Measurements from ENCODE around the gene SMIM45.
"Not testable (repeated sequence)": the region's sequence is repeated elsewhere in the genome, so short reads cannot be mapped to it uniquely, and the experiment has no call there.

Gene SMIM45

DNA sequence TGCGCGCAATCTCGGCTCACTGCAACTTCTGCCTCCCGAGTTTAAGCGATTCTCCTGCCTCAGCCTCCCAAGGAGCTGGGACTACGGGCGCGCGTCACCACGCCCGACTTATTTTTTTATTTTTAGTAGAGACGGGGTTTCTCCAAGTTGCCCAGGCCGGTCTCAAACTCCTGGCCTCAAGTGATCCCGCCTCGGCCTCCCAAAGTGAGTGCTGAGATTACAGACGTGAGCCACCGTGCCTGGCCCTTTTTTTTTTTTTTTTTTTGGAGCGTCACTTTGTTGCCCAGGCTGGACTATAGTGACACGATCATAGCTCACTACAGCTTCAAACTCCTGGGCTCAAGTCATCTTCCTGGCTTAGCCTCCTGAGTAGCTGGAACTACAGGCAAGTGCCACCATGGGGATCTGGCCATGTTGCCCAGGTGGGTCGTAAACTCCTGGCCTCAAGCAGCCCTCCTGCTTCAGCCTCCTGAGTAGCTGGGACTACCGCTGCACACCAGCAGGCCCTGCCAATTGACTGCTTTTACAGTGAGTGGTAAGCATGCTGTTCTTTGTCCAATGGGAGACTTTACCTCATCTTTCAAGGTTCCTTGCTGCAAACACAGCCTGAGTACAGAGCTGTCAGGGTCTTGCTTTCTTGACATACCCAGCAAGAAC is 4.4 kb upstream of the SMIM45 start:
- ATAC-seq = no peak
- Histone ChIP-seq H3K27me3 (ENCODE audit: control insufficient read depth, insufficient read depth, low read length) (no peaks in the 10 kb centered on the region), H3K4me1 (ENCODE audit: control insufficient read depth, insufficient read depth, low read length) (peaks cover 9% of the 10 kb centered on the region), H3K36me3 (ENCODE audit: control insufficient read depth, insufficient read depth, low read length) (peaks cover 7% of the 10 kb centered on the region), H3K27ac (ENCODE audit: low read length) (peak overlapping the region; percentile 86), H3K9me3 (ENCODE audit: control insufficient read depth, insufficient read depth, low read depth, low read length) (no peaks in the 10 kb centered on the region), H3K4me3 (ENCODE audit: low read depth in 2 of 2, low read length in 2 of 2) (peak overlapping the region; percentile 69 to 82)
- CTCF ChIA-PET = interaction anchor here (0.6 to 1.1 kb wide), 2 partner anchors 94 to 250 kb away, joined by 3 read pairs; no protein-coding TSS in a partner anchor
- no TSS peak for BruUV-seq (replicated peaks)
- in situ Hi-C loops (cut with HindIII; ENCODE audit: low pct_unique_long_range_greater_than_20kb, low sequenced_read_pairs) = no loop called here
- TF ChIP-seq TCF7L2 (IDR thresholded peaks at IDR 0.05; ENCODE audit: low read depth, low read length) (no peak), CTCF (IDR thresholded peaks at IDR 0.05) (no peak), POLR2AphosphoS5 (IDR thresholded peaks at IDR 0.05; ENCODE audit: low read depth, low read length) (no peak)
- POLR2A ChIA-PET = interaction anchor here (0.6 to 1.2 kb wide), 4 partner anchors 8 to 508 kb away, joined by 3 to 11 read pairs (median 4); no protein-coding TSS in a partner anchor
- DNase-seq (ENCODE audit: low read depth, low spot score) = no peak
- intact Hi-C loops (cut with micrococcal nuclease; ENCODE audit: unreplicated experiment) = no loop called here

GRCh38 chr22:41948142-41948541 is 3.8 kb upstream of the SMIM45 start:
- H3K36me3 ChIP-seq (ENCODE audit: control insufficient read depth, insufficient read depth, low read length) = peaks cover 7% of the 10 kb centered on the region
- TF ChIP-seq REST (IDR thresholded peaks at IDR 0.05; ENCODE audit: insufficient read depth in 1 of 2, low read depth in 2 of 2, low read length in 1 of 2) (no peak), TCF7L2 (IDR thresholded peaks at IDR 0.05; ENCODE audit: low read depth, low read length) (no peak), CTCF (IDR thresholded peaks at IDR 0.05) (no peak), POLR2AphosphoS5 (IDR thresholded peaks at IDR 0.05; ENCODE audit: low read depth, low read length) (no peak), SIN3A (IDR thresholded peaks at IDR 0.05; ENCODE audit: borderline replicate concordance, insufficient read depth, low read depth, low read length) (no peak)
- in situ Hi-C loops (cut with HindIII; ENCODE audit: low pct_unique_long_range_greater_than_20kb, low sequenced_read_pairs) = no loop called here
- DNase-seq (ENCODE audit: low read depth, low spot score) (no peak), ATAC-seq (no peak)
- peak overlapping the region; percentile 86 for H3K27ac ChIP-seq (ENCODE audit: low read length)
- no peaks in the 10 kb centered on the region for H3K27me3 ChIP-seq (ENCODE audit: control insufficient read depth, insufficient read depth, low read length)
- ChIA-PET CTCF (no interaction called here), POLR2A (interaction anchor here (0.6 to 0.7 kb wide), 2 partner anchors 57 to 148 kb away, joined by 3 to 11 read pairs; no protein-coding TSS in a partner anchor)
- intact Hi-C loops (cut with micrococcal nuclease; ENCODE audit: unreplicated experiment) = no loop called here
- H3K4me1 ChIP-seq (ENCODE audit: control insufficient read depth, insufficient read depth, low read length) = peaks cover 9% of the 10 kb centered on the region
- BruUV-seq (replicated peaks) = TSS peak; percentile 87
- peak overlapping the region; percentile 69 to 82 for H3K4me3 ChIP-seq (ENCODE audit: low read depth in 2 of 2, low read length in 2 of 2)
- no peaks in the 10 kb centered on the region for H3K9me3 ChIP-seq (ENCODE audit: control insufficient read depth, insufficient read depth, low read depth, low read length)

- BruUV-seq (replicated peaks); CTCF ChIA-PET: not testable (repeated sequence)
These were observed 3.0 kb upstream of the SMIM45 start for GRCh38 chr22:41948928-41949296.

More at GRCh38 chr22:41948928-41949296, 3.0 kb upstream of the SMIM45 start:
- H3K9me3 ChIP-seq (ENCODE audit: control insufficient read depth, insufficient read depth, low read depth, low read length); H3K27ac ChIP-seq (ENCODE audit: low read length); H3K27me3 ChIP-seq (ENCODE audit: control insufficient read depth, insufficient read depth, low read length); H3K36me3 ChIP-seq (ENCODE audit: control insufficient read depth, insufficient read depth, low read length); ATAC-seq; POLR2A ChIA-PET; H3K4me1 ChIP-seq (ENCODE audit: control insufficient read depth, insufficient read depth, low read length); in situ Hi-C loops (cut with HindIII; ENCODE audit: low pct_unique_long_range_greater_than_20kb, low sequenced_read_pairs); intact Hi-C loops (cut with micrococcal nuclease; ENCODE audit: unreplicated experiment); H3K4me3 ChIP-seq (ENCODE audit: low read depth in 2 of 2, low read length in 2 of 2); DNase-seq (ENCODE audit: low read depth, low spot score): not testable (repeated sequence)
